Inflammatory macrophage treated with lipopolysaccharide for 4 hours (primary cell): ENCODE measurements around the gene RSU1.
"Not testable (repeated sequence)": the region's sequence is repeated elsewhere in the genome, so short reads cannot be mapped to it uniquely, and the experiment has no call there.

Source experiments
- DNase-seq: peaks from one replicate; pipeline ENCODE4 v3.0.0-alpha.2; 2020

The RSU1 gene

DNA sequence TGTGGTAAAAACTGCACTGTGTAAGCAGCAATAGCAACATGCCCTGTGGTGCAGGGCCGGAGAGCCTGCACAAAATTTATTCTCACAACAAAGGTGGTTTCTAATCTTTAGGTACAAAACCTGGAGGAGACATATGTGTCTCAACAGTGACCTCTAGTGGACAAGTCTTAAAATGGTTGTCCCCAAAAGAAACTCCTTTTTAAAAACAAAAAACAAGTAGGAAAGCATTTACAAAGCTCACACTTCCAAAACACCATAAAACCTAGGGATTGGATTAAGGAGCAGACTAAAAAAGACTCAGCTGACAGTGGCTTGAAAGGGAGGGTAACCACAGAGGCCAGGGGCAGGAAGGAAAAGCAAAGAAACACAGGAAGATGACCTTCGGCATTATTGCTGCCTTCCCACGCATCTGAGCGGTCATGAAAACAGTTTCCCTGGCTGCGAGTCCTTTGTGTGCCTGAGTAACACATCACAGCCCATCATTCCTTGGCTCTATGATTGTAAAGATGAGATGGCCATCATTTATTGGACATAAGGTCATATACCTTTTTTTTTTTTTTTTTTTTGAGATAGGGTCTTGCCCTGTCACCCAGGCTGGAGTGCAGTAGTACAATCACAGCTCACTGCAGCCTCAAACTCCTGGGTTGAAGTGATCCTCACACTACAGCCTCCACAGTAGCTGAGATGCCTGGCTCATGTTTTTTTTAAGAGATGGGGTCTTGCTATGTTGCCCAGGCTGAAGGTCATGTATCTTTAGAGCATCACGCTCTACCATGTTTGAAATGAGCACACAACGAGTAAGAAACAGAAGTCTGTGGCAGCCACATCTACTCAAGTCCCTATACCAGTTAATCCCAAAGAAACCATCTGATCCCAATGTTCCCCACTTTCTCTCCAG lies 39.5 kb downstream of the RSU1 start:
- DNase-seq = peak; percentile 52

DNA sequence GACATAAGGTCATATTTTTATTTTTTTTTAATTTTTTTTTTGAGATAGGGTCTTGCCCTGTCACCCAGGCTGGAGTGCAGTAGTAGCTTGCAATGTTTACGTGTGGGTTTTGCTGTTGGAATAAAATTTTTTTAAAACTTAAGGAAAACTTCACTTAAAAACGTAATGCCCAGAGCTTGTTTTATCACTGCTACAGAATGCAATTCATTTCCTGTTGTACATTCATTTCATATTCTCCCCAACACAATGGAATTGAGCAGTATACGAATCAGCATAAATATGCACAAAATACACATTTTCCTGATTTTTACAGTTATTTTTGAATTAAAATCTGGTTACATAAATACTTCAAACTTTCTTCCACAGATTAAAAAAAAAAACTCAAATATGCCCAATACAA lies 40.3 kb downstream of the RSU1 start:
- DNase-seq = no peak

DNA sequence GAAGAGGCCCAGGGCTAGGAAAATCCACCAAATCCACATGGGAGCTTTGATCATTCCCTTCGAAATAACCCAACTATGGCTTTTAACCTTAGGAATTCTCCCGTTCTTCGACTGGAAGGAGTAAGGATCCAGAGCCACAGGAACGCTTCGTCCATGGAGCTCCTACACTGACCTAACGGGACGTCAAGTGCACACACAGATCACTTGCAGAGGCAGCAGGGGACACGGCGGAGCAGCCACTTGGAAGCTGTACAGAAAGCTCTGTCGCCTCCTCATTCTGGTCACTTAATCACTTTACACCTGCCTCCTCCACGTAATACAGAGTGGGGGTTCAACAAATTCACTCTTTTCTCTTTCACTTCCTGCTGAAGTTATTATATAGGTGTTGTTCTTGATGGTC lies 43.9 kb downstream of the RSU1 start:
- no peak for DNase-seq

DNA sequence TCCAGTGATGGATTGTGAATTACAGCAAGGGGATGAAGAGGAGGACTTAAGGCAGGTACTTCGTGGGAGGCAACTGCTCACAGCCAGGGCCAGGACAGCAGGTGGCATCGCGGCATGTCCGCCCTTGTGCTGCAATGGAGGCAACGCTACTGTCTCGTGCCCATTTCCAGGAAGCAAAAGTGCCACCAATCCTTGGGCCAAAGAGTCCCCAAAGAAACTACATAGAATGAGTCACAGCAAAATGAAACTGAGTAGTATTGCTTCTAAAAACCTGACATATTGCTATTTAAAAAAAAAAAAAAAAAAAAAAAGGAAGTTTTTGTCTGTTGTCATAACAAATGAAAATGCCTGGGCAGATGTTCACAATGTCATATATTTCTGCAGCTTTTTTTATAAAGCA lies 46.6 kb downstream of the RSU1 start:
- DNase-seq = peak; percentile 86

DNA sequence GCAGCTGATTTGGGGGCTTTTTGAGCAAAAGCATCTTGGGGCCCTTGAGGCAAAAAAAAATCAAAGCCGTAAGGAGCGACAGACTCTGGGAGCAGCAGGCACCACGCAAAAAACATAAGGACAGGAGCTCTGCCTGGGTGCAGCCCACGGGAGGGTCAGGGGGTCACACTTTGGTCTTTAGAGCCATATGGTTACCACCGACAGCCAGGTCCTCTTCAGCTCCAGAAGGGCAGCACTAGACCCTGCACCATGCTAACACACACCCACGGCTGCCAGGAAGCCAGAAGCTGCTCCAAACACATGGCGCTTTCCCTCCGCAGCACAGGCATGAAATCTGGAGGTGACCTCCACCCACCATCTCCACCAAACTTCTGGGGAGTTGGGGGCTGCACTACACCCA lies 47.1 kb downstream of the RSU1 start:
- DNase-seq = no peak

DNA sequence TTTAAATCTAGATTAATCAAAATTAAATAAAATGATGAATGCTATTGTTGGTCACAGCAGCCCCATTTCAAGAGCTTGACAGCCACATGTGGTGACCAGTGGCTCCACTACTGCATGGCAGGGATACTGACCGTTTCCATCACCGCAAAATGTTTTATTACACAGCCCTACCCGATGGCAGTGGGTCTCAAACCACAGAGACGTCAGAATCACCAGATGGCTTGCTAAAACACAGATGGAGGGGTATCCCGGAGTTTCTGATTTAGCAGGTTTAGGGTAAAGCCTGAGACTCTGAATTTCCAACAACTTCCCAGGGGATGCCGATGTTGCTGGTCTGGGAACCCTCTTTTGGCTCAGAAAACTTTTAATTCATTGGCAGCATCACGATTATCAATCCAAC lies 47.9 kb downstream of the RSU1 start:
- DNase-seq = no peak

DNA sequence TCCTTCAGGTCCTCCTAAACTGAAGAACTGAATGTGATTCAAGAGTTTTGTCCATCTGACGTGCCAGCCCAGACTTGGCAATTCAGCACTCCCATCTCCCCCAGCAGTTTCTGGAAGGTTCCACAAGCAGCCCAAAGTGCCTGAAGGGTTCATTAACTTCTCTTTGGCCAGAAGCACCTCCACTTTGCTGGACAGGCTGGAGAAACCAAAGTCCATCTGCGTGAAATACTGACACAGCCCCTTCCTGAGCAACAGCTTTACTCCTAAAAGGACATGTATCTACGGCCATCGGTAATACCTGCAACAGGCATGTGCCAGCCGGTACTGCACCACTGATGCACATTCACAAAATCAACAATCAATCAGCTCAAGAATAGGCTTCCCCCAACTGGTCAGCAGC lies 48.5 kb downstream of the RSU1 start:
- no peak for DNase-seq

DNA sequence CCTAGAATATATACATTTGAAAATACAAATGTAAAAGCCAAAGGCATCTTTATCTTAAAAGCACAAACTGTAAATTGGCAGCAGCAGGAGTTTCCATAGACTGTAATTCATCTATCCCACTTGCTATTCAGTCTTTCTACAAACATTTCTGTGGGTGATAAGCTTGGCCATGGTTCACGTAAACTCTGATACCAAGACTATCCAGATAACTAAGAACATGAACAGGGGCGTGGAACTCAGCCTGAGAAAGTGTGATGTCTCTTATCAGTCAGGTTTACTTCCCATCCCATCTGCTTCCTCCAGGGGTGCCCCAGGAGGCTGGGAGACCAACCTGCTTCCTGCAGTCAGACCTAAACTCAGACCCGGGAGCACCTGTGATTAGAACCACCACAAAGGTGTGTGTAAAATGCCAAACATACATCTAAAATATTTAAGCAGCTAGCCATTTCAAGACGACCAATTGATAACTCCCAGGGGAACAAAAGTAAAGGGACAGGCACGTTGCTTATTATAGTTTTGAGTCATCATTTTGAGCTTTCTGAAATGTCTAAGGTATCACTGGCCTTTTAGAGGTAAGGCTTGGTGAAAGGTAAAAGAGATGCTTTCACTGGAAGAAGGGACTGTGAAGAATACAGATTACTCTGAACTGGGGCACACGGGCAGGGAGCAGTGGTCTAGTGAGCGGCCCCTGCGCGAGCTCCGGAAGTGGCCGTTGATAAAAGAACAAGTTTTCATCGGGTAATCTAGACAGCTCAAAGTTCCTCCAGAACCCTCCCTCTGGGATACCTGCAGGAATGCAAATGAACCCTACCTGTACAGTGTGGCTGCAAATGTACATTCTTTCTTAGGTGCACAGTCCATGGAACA lies 51.5 kb downstream of the RSU1 start:
- no peak for DNase-seq

DNA sequence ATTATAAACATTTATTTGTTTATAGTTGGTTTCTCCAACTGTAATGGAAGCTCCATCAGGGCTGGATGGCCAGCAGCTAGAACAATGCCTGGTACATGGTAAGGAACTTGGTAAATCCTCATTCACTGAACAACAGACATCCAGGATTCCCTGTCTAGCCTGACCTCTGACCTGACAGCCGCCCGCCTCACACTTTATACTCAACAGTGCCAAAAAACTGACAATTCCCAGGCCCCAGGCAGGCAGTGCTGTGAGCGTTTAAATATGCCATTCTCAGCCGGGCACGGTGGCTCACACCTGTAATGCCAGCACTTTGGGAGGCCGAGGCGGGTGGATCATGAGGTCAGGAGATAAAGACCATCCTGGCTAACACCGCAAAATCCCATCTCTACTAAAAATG lies 55.9 kb downstream of the RSU1 start:
- no peak for DNase-seq

DNA sequence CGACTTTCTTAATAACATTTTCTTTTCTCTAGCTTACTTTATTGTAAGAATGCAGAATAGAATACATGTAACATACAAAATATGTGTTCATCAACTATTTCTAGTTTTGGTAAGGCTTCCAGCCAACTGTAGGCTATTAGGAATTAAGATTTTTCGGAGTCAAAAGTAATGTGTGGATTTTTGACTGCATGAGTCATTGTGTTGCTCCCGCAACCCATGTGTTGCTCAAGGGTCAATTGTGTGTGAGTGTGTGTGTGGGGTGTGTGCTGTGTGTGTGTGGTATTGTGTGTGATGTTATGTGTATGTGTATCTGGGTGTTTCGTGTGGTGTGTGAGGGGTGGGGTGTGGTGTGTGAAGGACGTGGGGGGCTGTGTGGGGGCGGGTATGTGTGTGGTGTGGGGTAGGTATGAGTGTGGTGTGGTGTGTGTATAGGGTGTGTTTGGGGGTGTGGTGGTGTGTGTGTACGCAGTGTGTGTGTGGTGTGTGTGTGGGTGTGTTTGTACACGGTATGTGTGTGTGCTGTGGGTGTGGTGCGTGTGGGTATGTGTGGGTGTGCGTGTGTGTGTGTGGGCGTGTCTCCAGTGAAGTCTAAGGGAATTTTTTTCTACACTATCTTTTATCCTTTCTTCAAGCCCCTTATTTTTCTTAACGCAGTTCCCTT lies 60.5 kb downstream of the RSU1 start:
- DNase-seq = no peak

DNA sequence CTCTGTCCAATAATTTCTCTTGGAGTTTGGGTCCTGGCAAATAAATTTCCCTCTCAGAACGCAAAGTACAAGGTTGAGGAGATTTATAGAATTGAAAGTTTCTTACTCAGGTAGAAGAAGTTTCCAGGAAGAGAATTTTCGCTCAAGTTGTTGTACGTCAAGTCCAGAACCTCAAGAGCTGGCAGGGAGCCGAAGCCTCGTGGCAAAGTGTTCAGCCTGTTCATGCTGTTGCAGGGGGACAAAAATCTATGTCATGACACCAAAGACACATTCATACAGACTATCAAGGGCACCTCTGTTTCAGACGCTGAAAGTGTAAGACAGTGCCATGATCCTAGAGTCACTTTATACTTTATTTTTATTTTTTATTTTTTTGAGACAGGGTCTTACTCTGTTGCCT lies 62.5 kb downstream of the RSU1 start:
- no peak for DNase-seq

DNA sequence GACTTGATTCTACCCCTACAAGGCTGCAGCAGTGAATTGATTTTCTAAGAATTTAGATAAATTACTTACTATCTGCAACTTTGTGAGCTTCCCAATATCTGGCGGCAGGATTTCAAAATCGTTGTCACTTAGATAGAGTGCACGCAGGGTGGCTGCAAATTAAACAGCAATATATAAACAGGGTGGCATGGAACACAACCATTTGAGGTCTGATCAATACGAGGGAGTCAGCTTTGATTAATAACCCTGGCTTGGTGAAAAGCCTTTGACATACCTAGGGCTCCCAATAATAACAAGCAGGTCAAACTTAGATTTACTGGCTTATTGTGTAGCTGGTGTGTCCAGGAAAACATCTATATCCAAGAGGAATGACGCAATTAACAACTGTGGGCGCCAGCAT lies 64.4 kb downstream of the RSU1 start:
- DNase-seq = not testable (repeated sequence)

DNA sequence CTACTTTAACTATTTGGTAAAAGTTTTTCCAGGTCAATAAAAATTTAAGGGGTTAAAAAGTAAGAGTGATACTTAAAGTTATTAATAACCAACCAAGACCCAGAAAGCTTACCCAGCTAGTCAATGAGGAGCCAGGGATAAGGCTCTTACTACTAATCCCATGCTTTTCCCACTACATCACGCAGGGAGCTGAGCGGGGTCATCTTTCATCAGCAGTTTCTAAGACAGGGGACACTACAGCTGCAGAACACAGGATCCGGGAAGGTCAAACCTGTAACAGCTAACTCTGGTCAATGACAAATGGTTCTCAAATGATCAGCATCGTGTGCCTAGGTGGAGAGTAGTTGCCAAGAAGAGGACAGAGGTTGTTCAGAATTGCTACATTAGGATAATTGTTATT lies 65.1 kb downstream of the RSU1 start:
- no peak for DNase-seq

DNA sequence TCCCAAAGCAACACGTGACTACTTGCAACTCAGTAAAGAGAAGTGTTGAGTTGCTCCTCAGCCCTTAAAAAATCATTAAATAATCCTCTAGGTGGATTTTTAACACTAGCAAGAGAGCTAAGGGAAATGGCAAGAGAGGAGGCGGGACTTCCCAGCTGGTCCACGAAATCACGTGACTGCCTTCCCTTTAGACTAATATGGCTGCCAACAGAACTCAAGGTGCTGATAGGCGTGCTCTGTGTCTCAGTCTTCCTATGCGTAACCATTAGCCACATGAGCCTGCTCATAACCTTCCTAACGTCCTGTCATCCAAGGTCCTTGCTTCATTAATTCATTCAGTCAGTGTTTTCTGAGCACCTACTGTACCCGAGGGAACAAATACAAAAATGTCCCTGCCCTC lies 66.0 kb downstream of the RSU1 start:
- DNase-seq = no peak

DNA sequence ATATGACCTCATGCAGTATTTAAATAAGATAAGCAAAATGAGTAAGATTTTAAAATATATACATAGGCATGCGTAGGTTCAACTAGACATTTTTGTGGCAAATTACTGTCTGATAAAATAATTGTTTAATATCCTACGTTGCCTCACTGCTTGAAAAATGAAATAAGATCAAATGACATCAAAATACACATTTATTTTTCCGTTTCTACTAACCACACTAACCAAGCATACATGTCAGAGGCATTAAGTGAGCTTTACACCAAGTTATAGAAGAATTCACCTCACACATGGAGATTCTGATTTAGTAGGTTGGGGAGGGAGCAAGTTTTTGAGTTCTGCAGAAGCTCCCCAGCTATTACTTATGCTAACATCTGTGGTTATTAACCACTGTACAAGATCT lies 66.8 kb downstream of the RSU1 start:
- no peak for DNase-seq

DNA sequence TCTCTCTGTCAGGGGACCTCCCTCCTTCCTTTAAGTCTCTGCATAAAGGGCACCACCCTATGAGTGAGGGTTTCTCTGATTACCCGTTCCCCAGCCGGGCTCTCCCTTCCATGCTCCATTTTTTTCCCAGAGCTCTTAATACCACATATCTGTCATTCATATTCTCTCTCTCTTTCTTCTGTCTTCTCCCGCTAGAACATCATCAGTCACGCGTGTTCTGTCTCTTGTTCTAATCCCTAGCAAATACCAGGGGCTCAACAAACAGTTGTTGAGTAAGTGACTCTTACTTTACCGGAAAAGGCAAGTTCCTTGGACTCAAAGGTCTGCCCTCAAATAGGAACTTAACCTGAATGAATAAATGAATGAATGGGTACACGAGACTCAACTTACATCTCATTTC lies 68.5 kb downstream of the RSU1 start:
- DNase-seq = no peak

DNA sequence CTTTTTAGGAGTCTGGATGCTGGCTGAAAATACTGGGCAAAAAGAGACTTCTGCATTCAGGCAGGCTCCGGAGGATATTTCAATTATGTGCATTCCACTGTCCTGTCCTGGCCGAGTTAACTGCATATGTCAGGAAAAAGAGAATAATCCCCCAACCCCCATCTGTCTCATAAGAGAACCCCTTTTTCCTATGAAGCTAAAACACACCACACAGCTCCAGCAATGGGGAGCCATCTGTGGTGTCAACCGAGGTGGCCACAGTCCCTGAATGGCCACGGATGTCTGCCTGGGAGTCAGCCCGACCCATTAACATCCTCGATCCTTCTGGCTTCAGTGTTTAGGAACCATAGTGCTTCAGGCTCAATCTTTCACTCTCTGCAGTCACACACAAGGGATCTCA lies 70.4 kb downstream of the RSU1 start:
- DNase-seq = no peak

DNA sequence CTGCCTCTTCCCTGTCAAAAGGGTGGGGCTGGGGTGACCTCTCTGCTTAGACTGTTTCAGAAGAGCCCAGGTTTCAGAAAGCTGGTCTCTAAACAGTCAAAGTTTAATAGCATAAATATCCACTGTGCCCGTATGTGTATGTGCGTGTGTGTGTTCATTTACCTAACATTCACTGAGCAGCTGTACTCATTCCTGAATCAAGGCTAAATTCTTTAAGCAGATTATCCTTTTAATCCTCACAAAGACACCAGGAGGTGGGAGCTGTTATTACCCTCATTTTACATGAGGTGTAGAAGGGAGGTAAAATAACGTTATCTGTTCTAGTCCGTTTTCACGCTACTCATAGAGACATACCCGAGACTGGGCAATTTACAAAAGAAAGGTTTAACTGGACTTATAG lies 72.2 kb downstream of the RSU1 start:
- DNase-seq = no peak

DNA sequence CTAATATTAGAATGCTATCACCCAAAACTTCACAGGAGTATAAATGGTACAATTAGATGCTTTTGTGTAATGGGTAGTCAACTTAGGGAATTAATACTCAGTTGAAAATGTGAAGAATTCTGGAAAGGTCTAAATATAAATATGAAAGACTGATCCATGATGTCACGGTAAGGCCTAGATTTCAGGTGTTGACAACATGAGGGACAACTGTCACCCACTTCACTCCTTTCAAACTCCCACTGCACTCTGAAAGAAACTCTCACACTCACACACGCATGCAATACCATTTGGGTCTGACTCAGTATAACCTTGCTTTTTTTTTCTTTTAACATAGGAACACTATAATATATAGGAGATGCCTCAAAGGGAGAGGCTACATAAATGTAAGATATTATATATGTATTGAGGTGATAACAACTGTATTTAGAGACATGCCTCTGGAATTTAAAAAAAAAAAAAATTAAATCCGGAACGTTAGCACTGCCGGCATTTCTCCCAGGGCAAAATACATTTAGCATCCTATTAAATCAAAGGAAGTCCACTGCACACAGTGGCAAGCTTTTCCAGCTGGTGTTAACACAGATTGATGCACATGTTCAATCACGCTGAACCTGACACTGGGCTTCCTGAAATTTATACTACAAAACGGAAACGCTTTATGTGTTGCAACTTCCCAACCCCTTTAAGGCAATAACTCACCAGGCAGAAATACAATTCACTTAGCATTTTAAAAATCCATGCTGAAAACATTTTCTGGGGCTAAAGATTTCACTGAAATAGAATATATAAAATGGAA lies 74.9 kb downstream of the RSU1 start:
- peak; percentile 40 for DNase-seq

DNA sequence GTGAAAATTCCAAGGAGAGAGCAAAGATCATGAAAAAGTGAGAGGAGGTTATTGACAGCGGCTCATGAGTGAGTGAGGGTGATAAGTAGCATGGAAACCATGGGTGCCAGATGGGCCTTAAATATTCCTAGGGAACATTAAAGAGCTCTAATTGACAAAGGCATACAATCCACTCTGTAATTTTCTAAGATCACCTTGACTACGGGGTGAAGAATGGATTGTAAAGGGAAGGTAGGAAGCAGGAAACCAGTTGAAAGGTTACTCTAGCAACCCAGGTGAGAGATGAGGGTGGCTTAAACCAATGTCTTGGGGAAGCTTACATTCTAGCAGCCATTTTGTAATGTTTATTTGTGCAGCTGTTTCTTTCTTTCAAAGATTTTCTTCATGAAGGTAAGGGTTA lies 75.7 kb downstream of the RSU1 start:
- DNase-seq = no peak

DNA sequence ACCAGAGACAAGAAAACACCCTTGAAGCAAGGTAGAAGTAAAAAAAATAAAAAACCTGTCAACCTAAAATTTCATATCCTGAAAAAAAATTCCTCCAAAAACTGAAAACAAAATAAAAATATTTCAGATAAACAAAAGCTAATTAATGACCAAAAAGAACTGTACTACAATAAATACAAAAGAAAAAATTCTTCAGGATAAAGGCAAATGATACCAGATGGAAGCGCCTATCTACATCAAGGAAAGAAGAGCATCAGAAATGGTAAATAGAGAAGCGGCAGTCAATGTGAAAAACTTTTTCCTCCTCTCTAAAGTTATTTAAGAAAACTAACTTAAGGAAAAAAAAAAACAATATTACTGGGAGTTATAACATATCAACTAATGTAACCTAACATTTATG lies 79.8 kb downstream of the RSU1 start:
- DNase-seq = no peak

DNA sequence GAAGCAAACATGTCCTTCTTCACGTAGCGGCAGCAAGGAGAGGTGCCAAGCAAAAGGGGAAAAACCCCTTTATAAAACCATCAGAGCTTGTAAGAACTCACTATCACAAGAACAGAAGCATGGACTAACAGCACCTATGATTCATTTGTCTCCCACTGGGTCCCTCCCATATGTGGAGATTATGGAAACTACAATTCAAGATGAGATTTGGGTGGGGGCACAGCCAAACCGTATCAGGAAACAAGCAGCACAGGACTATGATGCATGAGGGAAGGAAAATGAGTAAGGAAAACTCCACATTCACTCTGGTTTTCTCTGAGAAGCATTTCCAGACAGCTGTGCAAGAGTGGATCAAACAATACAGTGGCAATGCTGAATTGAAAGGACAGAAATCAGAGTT lies 81.6 kb downstream of the RSU1 start:
- no peak for DNase-seq

DNA sequence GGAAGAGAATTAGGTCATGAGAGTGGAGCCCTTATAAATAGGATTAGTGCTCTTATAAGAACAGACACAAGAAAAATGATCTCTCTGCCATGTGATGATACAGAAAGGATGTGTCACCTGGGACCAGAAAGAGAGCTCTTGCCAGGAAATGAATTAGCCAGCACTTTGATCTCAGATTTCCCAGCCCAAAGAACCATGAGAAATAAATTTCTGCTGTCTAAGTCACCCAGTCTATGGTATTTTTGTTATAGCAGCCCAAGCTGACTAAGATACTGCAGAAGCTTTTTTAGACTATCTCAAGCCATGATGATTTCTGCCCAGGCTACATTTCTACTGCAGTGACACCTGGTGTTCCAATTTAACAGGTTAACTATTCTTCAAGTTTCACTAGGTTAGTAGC lies 84.8 kb downstream of the RSU1 start:
- no peak for DNase-seq
